IMR-90 (cell line): Measurements from ENCODE around the gene BBIP1. TPM values are rescaled to one million over a fixed set of nuclear protein-coding genes. Genes with fewer than 3 reads are reported as not detected.

Source experiments
- ATAC-seq: fragments of 200-7000 bp; cut with Tn5 transposase; 2 replicates; pipeline ENCODE4 v1.9.1; 2020; ENCODE audit warnings: low read depth, mild to moderate bottlenecking, moderate library complexity
- BruUV-seq: library from RNA; stranded (reverse); fragments of 400-500 nt; replicated peaks from 2 replicates; lab custom pipeline; 2021; lab: Mats Ljungman, UMichigan
- CTCF ChIA-PET: fragments of 300-600 bp; formaldehyde crosslinking; extraction: SDS; loops from one replicate; lab custom pipeline; 2021; ENCODE audit warnings: antibody characterized with exemption; lab: Yijun Ruan, JAX
- POLR2A ChIA-PET: fragments of 300-600 bp; sonication (Branson Sonifier 250); formaldehyde crosslinking; loops from one replicate; lab custom pipeline; 2022; ENCODE audit warnings: antibody characterized with exemption; ENCODE audit not compliant: unreplicated experiment; lab: Charles Lee
- DNase-seq: peaks from one replicate; pipeline ENCODE4 v3.0.0; 2013
- H2AFZ ChIP-seq: replicated peaks from 2 replicates; pipeline ENCODE3; 2013; ENCODE audit warnings: low read length, mild to moderate bottlenecking; ENCODE audit not compliant: poor library complexity
- H2AK5ac ChIP-seq: 2 replicates; pipeline ENCODE4 v1.6.1; 2013; ENCODE audit warnings: low read depth, low read length, inconsistent platforms
- H2AK9ac ChIP-seq: replicated peaks from 2 replicates; pipeline ENCODE3; 2013; ENCODE audit warnings: mild to moderate bottlenecking, low read depth, low read length, moderate library complexity; ENCODE audit not compliant: poor library complexity
- H2BK120ac ChIP-seq: 2 replicates; pipeline ENCODE4 v1.6.1; 2013; ENCODE audit warnings: low read depth, low read length, inconsistent platforms
- H2BK15ac ChIP-seq: 3 replicates; pipeline ENCODE4 v1.6.1; 2013; ENCODE audit warnings: low read depth, low read length, inconsistent platforms
- H2BK20ac ChIP-seq: 2 replicates; pipeline ENCODE4 v1.6.1; 2013; ENCODE audit warnings: low read depth, mild to moderate bottlenecking, inconsistent platforms, low read length, moderate library complexity
- H2BK5ac ChIP-seq: 2 replicates; pipeline ENCODE4 v1.6.1; 2013; ENCODE audit warnings: mild to moderate bottlenecking, low read depth, low read length, inconsistent platforms; ENCODE audit not compliant: poor library complexity, severe bottlenecking
- H3K14ac ChIP-seq: replicated peaks from 2 replicates; pipeline ENCODE4 v1.6.1; 2013; ENCODE audit warnings: low read depth, low read length, inconsistent platforms
- H3K18ac ChIP-seq: 2 replicates; pipeline ENCODE4 v1.6.1; 2013; ENCODE audit warnings: low read depth, low read length, control low read depth
- H3K23ac ChIP-seq: 2 replicates; pipeline ENCODE4 v1.6.1; 2013; ENCODE audit warnings: low read depth, low read length, inconsistent platforms
- H3K27ac ChIP-seq: 2 replicates; pipeline ENCODE4 v1.5.1; 2013; ENCODE audit warnings: mild to moderate bottlenecking, control low read depth, low read length; ENCODE audit not compliant: insufficient read depth
- H3K27me3 ChIP-seq: 2 replicates; pipeline ENCODE4 v1.6.1; 2013; ENCODE audit warnings: low read length; ENCODE audit not compliant: control insufficient read depth, insufficient read depth
- H3K36me3 ChIP-seq: 2 replicates; pipeline ENCODE4 v1.6.1; 2013; ENCODE audit warnings: low read length, mixed read lengths; ENCODE audit not compliant: control insufficient read depth, insufficient read depth
- H3K4ac ChIP-seq: 2 replicates; pipeline ENCODE4 v1.6.1; 2013; ENCODE audit warnings: low read depth, low read length, inconsistent platforms
- H3K4me1 ChIP-seq: 2 replicates; pipeline ENCODE4 v1.6.1; 2013; ENCODE audit warnings: low read length, mixed read lengths; ENCODE audit not compliant: control insufficient read depth, insufficient read depth
- H3K4me2 ChIP-seq: 2 replicates; pipeline ENCODE4 v1.6.1; 2013; ENCODE audit warnings: low read depth, mild to moderate bottlenecking, control low read depth, low read length, moderate library complexity
- H3K4me3 ChIP-seq: 2 replicates; pipeline ENCODE4 v1.5.1; 2013; ENCODE audit warnings: low read depth, mild to moderate bottlenecking, control low read depth, low read length, moderate library complexity; ENCODE audit not compliant: insufficient read depth
- H3K56ac ChIP-seq: 2 replicates; pipeline ENCODE4 v1.6.1; 2013; ENCODE audit warnings: low read length, inconsistent platforms; ENCODE audit not compliant: insufficient read depth; ENCODE audit errors: extremely low read depth
- H3K79me1 ChIP-seq, 2 experiments: 2 replicates each; pipeline ENCODE4 v1.6.1; 2013; ENCODE audit warnings: low read length in 2 of 2, inconsistent platforms in 1 of 2, low read depth in 1 of 2
- H3K9ac ChIP-seq: 2 replicates; pipeline ENCODE4 v1.6.1; 2013; ENCODE audit warnings: low read depth, low read length, control low read depth
- H3K9me1 ChIP-seq: 2 replicates; pipeline ENCODE4 v1.6.1; 2013; ENCODE audit warnings: low read length, inconsistent platforms; ENCODE audit not compliant: insufficient read depth
- H3K9me3 ChIP-seq: 2 replicates; pipeline ENCODE4 v1.6.1; 2013; ENCODE audit warnings: low read length; ENCODE audit not compliant: control insufficient read depth, insufficient read depth
- H4K20me1 ChIP-seq: 2 replicates; pipeline ENCODE4 v1.6.1; 2013; ENCODE audit warnings: low read length, inconsistent platforms; ENCODE audit not compliant: insufficient read depth
- H4K5ac ChIP-seq: 2 replicates; pipeline ENCODE4 v1.6.1; 2013; ENCODE audit warnings: mild to moderate bottlenecking, low read depth, low read length, control low read depth
- H4K8ac ChIP-seq, 2 experiments: 2 replicates each; pipeline ENCODE4 v1.6.1; 2013; ENCODE audit warnings: low read depth in 2 of 2, low read length in 2 of 2, control low read depth in 1 of 2, inconsistent platforms in 1 of 2
- H4K91ac ChIP-seq: 2 replicates; pipeline ENCODE4 v1.6.1; 2013; ENCODE audit warnings: low read depth, low read length, inconsistent platforms; ENCODE audit not compliant: insufficient read depth
- CHD1 ChIP-seq: IDR thresholded peaks from 2 replicates; pipeline ENCODE4 v1.6.1; 2012; ENCODE audit warnings: low read depth, low read length, improper control_type of control experiment
- FOS ChIP-seq: fragments of 150-350 bp; IDR thresholded peaks from 2 replicates; pipeline ENCODE4 v1.6.1; 2016; ENCODE audit warnings: low read depth, low read length
- MAFK ChIP-seq: IDR thresholded peaks from 2 replicates; pipeline ENCODE4 v1.6.1; 2012; ENCODE audit warnings: low read depth, low read length, improper control_type of control experiment
- MAZ ChIP-seq: IDR thresholded peaks from 2 replicates; pipeline ENCODE4 v1.6.1; 2012; ENCODE audit warnings: low read depth, mild to moderate bottlenecking, low read length, improper control_type of control experiment, moderate library complexity, borderline replicate concordance
- NFE2L2 ChIP-seq: fragments of 150-350 bp; IDR thresholded peaks from 2 replicates; pipeline ENCODE4 v1.6.1; 2016; ENCODE audit warnings: low read depth, mild to moderate bottlenecking, low read length
- POLR2A ChIP-seq: IDR thresholded peaks from 2 replicates; pipeline ENCODE4 v1.6.1; 2012; ENCODE audit warnings: mild to moderate bottlenecking, low read depth, low read length
- RAD21 ChIP-seq: IDR thresholded peaks from 2 replicates; pipeline ENCODE4 v1.6.1; 2012; ENCODE audit warnings: low read length, improper control_type of control experiment
- RFX5 ChIP-seq: IDR thresholded peaks from 2 replicates; pipeline ENCODE4 v1.8.0; 2012; ENCODE audit warnings: low read depth, mild to moderate bottlenecking, low read length, moderate library complexity
- WGBS, 2 experiments: methylation state at CpG; one replicate each; pipeline versions ENCODE4 v1.1.5 to v1.1.7; 2013; ENCODE audit warnings: missing lambda C conversion rate in 2 of 2; ENCODE audit not compliant: insufficient read length in 1 of 2; ENCODE audit errors: extremely low coverage in 2 of 2; 5-methylcytosine and 5-hydroxymethylcytosine counted together
- dilution Hi-C: fragments of 300-500 bp; cut with HindIII; formaldehyde crosslinking; loops from one replicate; pipeline ENCODE4 v1.14.3; 2018; ENCODE audit warnings: low sequenced_read_pairs; ENCODE audit not compliant: unreplicated experiment
- in situ Hi-C: fragments of 300-500 bp; cut with MboI; formaldehyde crosslinking; loops from 3 replicates; pipeline ENCODE4 v1.14.3; 2019; ENCODE audit warnings: low sequenced_read_pairs, inconsistent platforms, mixed read lengths
- intact Hi-C: fragments of 100-400 bp; cut with micrococcal nuclease; formaldehyde crosslinking; loops from 2 replicates; pipeline ENCODE4 v1.10.0; 2022
- polyA plus RNA-seq, 3 experiments: library from polyadenylated mRNA; depleted of rRNA; stranded (reverse); fragments of >200 nt; gene quantifications; 2 replicates each; pipeline ENCODE4 v1.2.3, GENCODE V29; 2012; ENCODE audit warnings: low replicate concordance in 1 of 3
- total RNA-seq: library from RNA; depleted of rRNA; stranded (reverse); fragments of >200 nt; gene quantifications from 2 replicates; pipeline ENCODE4 v1.2.3, GENCODE V29; 2012
- TF ChIP-seq, protein P1 (sequence below): fragments of 150-350 bp; IDR thresholded peaks from 2 replicates; pipeline ENCODE4 v1.6.1; 2017; ENCODE audit warnings: mild to moderate bottlenecking, antibody characterized with exemption, low read length, low read depth
- TF ChIP-seq, protein P2 (sequence below): conservative IDR thresholded peaks from 2 replicates; pipeline ENCODE4 v1.5.1; 2012; ENCODE audit warnings: mild to moderate bottlenecking, low read depth, low read length, improper control_type of control experiment

Gene BBIP1
- total and polyA plus RNA-seq, 2 of the 4 experiments (the other 2 are of a cell fraction): 17.4 to 19.9 TPM

DNA sequence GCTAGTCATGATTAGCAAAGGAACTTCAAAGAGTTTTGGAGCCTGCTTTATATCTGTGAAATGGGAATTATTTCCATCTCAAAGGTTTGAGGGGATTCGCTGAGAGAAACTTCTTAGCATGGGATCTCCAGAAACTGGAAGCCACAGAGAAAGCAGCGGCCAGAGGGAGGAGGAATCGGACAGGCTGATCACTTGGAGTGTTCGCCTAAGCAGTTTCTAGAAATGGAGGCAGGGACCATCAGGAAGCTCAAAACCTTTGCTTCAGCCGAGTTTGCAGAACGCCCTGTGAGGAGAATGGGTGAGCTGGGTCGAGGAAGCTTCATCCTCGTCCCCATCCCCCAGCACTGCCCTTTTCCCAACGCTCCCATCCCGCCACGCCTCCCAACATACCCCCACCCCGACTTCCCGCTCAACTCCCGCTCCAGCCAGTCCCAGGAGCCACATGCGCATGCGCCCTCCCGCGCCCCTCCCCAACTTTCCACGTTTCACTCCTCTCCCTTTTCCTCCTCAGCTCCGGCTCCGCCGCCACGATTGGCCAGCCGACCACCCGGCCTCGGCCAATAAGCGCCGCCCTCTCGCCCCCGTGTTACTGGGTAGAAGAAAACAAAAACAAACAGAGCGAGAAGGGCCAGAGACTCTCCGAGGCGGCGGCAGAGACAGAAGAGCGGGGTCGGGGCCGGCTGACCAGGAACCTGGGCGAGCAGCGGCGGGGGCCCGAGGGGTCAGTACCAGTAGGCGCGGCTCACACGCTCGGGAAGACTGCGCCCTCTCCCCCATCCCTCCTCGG lies 47.5 kb downstream of the BBIP1 start, which contains the start of gene PDCD4:
TSS of gene PDCD4 (plus strand) at position 631 of the 787 bp plus-strand sequence. CDS start 4,100 bp downstream, outside the sequence.
- H3K4me2 ChIP-seq: peak within 1 kb of the TSS; percentile 91
- H3K9me1 ChIP-seq: peaks cover 13% of the 10 kb centered on the region
- peak within 1 kb of the TSS; percentile 89 for H3K27ac ChIP-seq
- H2BK15ac ChIP-seq: peak within 1 kb of the TSS; percentile 96
- H3K9ac ChIP-seq: peak within 1 kb of the TSS; percentile 90
- peak within 1 kb of the TSS; percentile 89 for H4K5ac ChIP-seq
- peak within 1 kb of the TSS; percentile 97 for H4K91ac ChIP-seq
- H2AK5ac ChIP-seq: peak within 1 kb of the TSS; percentile 87
- peak within 1 kb of the TSS; percentile 58 for H3K18ac ChIP-seq
- peak within 1 kb of the TSS; percentile 90 for H3K14ac ChIP-seq
- H3K23ac ChIP-seq: peak within 1 kb of the TSS; percentile 91
- ChIA-PET CTCF (interaction anchor here (0.6 to 0.7 kb wide), 2 partner anchors 69 to 229 kb away, joined by 3 read pairs; no protein-coding TSS in a partner anchor), POLR2A (interaction anchor here (0.6 to 0.7 kb wide), 2 partner anchors 50 to 139 kb away, joined by 3 to 11 read pairs; no protein-coding TSS in a partner anchor)
- peak within 1 kb of the TSS; percentile 81 for H2BK5ac ChIP-seq
- ATAC-seq: peak; percentile 92
- H3K56ac ChIP-seq: peak within 1 kb of the TSS; percentile 78
- peak within 1 kb of the TSS; percentile 99 for H3K4ac ChIP-seq
- H4K20me1 ChIP-seq: no peaks in the 10 kb centered on the region
- H3K36me3 ChIP-seq: no peaks in the 10 kb centered on the region; the same call in 1 of the 2 replicates
- H3K9me3 ChIP-seq: no peaks in the 10 kb centered on the region
- TF ChIP-seq NFE2L2: no peak
- 0 out of 2 replicates have a peak, but pooled peaks have one; percentile 11 for TF ChIP-seq CHD1
- TF ChIP-seq RFX5: peak; percentile 92
- TF ChIP-seq, protein P1, sequence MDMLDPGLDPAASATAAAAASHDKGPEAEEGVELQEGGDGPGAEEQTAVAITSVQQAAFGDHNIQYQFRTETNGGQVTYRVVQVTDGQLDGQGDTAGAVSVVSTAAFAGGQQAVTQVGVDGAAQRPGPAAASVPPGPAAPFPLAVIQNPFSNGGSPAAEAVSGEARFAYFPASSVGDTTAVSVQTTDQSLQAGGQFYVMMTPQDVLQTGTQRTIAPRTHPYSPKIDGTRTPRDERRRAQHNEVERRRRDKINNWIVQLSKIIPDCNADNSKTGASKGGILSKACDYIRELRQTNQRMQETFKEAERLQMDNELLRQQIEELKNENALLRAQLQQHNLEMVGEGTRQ: peak; percentile 74
- TF ChIP-seq RAD21: no peak
- TF ChIP-seq MAFK: no peak
- no peak for TF ChIP-seq FOS
- TF ChIP-seq POLR2A: peak; percentile 97
- TF ChIP-seq, protein P2, sequence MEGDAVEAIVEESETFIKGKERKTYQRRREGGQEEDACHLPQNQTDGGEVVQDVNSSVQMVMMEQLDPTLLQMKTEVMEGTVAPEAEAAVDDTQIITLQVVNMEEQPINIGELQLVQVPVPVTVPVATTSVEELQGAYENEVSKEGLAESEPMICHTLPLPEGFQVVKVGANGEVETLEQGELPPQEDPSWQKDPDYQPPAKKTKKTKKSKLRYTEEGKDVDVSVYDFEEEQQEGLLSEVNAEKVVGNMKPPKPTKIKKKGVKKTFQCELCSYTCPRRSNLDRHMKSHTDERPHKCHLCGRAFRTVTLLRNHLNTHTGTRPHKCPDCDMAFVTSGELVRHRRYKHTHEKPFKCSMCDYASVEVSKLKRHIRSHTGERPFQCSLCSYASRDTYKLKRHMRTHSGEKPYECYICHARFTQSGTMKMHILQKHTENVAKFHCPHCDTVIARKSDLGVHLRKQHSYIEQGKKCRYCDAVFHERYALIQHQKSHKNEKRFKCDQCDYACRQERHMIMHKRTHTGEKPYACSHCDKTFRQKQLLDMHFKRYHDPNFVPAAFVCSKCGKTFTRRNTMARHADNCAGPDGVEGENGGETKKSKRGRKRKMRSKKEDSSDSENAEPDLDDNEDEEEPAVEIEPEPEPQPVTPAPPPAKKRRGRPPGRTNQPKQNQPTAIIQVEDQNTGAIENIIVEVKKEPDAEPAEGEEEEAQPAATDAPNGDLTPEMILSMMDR: no peak
- TF ChIP-seq MAZ: peak; percentile 96
- peak within 1 kb of the TSS; percentile 97 to 98 for H4K8ac ChIP-seq
- no peaks in the 10 kb centered on the region for H3K27me3 ChIP-seq
- DNase-seq: peak; percentile 96
- TSS peak; percentile 51 for BruUV-seq
- intact Hi-C loops: loop anchor here (2.0 to 5.0 kb wide), 3 partner anchors 69 to 259 kb away; no protein-coding TSS in a partner anchor
- H3K4me1 ChIP-seq: peaks cover 4% of the 10 kb centered on the region
- peak within 1 kb of the TSS; percentile 85 for H2BK120ac ChIP-seq
- H3K79me1 ChIP-seq: peaks cover 0 to 14% of the 10 kb centered on the region in 2 experiments; a peak in 2 of 4 replicates
- dilution Hi-C loops: no loop called here
- peak within 1 kb of the TSS; percentile 54 for H3K4me3 ChIP-seq
- peak within 1 kb of the TSS; percentile 98 for H2AFZ ChIP-seq
- peak within 1 kb of the TSS; percentile 40 for H2BK20ac ChIP-seq
- in situ Hi-C loops: no loop called here
- H2AK9ac ChIP-seq: peak within 1 kb of the TSS; percentile 96
- WGBS, 2 experiments: 10% methylated on average over 6 of the region's 47 CpGs; no CpG with 5 or more reads in 1 of the 2 experiments
